Hepatocyte (in vitro differentiated cells): ENCODE data around the gene TMEM38A. TPM values are rescaled to one million over a fixed set of nuclear protein-coding genes. Genes with fewer than 3 reads are reported as not detected.

ENCODE experiments used
- DNase-seq: peaks from one replicate; pipeline ENCODE4 v3.0.0-alpha.2; 2016; ENCODE audit warnings: low spot score
- H2AFZ ChIP-seq: fragments of 200-600 bp; sonication (generic); 2 replicates; pipeline ENCODE4 v1.6.0; 2016; ENCODE audit warnings: antibody characterized with exemption, mild to moderate bottlenecking
- H3K27ac ChIP-seq: fragments of 200-600 bp; sonication (generic); 2 replicates; pipeline ENCODE4 v1.5.1; 2016; ENCODE audit warnings: mild to moderate bottlenecking
- H3K27me3 ChIP-seq: fragments of 200-600 bp; sonication (generic); 2 replicates; pipeline ENCODE4 v1.6.1; 2016
- H3K36me3 ChIP-seq: fragments of 200-600 bp; sonication (generic); replicated peaks from 2 replicates; pipeline ENCODE4 v1.5.1; 2016; ENCODE audit warnings: low read depth; ENCODE audit not compliant: insufficient read depth
- H3K4me1 ChIP-seq: fragments of 200-600 bp; sonication (generic); 2 replicates; pipeline ENCODE4 v1.5.1; 2016; ENCODE audit warnings: mild to moderate bottlenecking, moderate library complexity; ENCODE audit not compliant: insufficient read depth
- H3K4me2 ChIP-seq: fragments of 200-600 bp; sonication (generic); 2 replicates; pipeline ENCODE4 v1.6.0; 2016
- H3K4me3 ChIP-seq: fragments of 200-600 bp; sonication (generic); 2 replicates; pipeline ENCODE4 v1.5.1; 2016; ENCODE audit warnings: mild to moderate bottlenecking
- H3K79me2 ChIP-seq: fragments of 200-600 bp; sonication (generic); 2 replicates; pipeline ENCODE4 v1.6.0; 2017; ENCODE audit warnings: mild to moderate bottlenecking
- H3K9me2 ChIP-seq: fragments of 200-600 bp; sonication (generic); replicated peaks from 2 replicates; pipeline ENCODE4 v1.6.0; 2017; ENCODE audit warnings: mild to moderate bottlenecking; ENCODE audit not compliant: insufficient read depth
- H3K9me3 ChIP-seq: fragments of 200-600 bp; sonication (generic); 2 replicates; pipeline ENCODE4 v1.5.1; 2016; ENCODE audit warnings: low read depth, mild to moderate bottlenecking
- H4K20me1 ChIP-seq: fragments of 200-600 bp; sonication (generic); 2 replicates; pipeline ENCODE4 v1.6.0; 2016; ENCODE audit warnings: mild to moderate bottlenecking; ENCODE audit not compliant: insufficient read depth, poor library complexity, severe bottlenecking
- EZH2 ChIP-seq: fragments of 200-600 bp; sonication (generic); IDR thresholded peaks from 2 replicates; pipeline ENCODE4 v1.6.1; 2016; ENCODE audit warnings: antibody characterized with exemption, mild to moderate bottlenecking, borderline replicate concordance
- EZH2phosphoT487 ChIP-seq: fragments of 200-600 bp; sonication (generic); IDR thresholded peaks from one replicate; pipeline ENCODE4 v1.6.1; 2018; ENCODE audit warnings: antibody characterized with exemption, mild to moderate bottlenecking, low read depth, moderate library complexity; ENCODE audit not compliant: unreplicated experiment, severe bottlenecking
- WGBS: methylation state at CpG from one replicate; pipeline ENCODE4 v1.1.6; 2016; ENCODE audit warnings: low lambda C conversion rate; ENCODE audit errors: missing lambda C conversion rate; 5-methylcytosine and 5-hydroxymethylcytosine counted together
- polyA plus RNA-seq: library from polyadenylated mRNA; unstranded; fragments of >200 nt; fragmentation: Nextera tagmentation; extraction: Ambion mirVana; gene quantifications from 2 replicates; pipeline ENCODE4 v1.2.1, GENCODE V29; 2016
- total RNA-seq: library from RNA; depleted of rRNA; stranded (reverse); fragments of >200 nt; gene quantifications from 2 replicates; pipeline ENCODE4 v1.2.3, GENCODE V29; 2014
- TF ChIP-seq, protein P1 (sequence below): fragments of 200-600 bp; sonication (generic); IDR thresholded peaks from 2 replicates; pipeline ENCODE4 v1.5.1; 2016; ENCODE audit warnings: antibody characterized with exemption, mild to moderate bottlenecking; ENCODE audit not compliant: poor library complexity

The TMEM38A gene
- total and polyA plus RNA-seq, 2 experiments from 2014 or later: 10.2 to 10.9 TPM

DNA sequence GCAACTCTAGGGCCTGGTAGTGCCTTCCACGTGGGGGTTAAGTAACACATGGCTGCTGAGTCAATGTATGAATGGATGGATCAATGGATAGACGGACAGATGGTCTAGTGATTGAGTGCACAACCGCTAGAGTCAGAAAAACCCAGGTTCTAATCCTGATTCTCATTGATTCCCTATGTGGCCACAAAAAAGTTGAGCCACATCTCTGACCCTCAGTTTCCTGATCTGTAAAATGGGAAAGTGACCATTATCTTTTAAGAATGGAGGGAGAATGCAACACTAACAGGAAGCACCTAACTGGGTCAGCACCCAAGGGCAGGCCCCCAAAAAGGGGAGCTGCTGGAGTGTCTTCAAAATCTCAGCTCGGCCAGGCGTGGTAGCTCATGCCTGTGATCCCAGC, 3.6 kb upstream of the TMEM38A start:
- H4K20me1 ChIP-seq: peaks cover 35% of the 10 kb centered on the region
- no peaks in the 10 kb centered on the region for H3K27me3 ChIP-seq
- no peak for DNase-seq
- no peak overlapping the region for H2AFZ ChIP-seq
- peaks cover 50% of the 10 kb centered on the region for H3K79me2 ChIP-seq
- 87% methylated on average over 5 of the region's 5 CpGs for WGBS
- peaks cover 3% of the 10 kb centered on the region for H3K36me3 ChIP-seq
- H3K9me2 ChIP-seq: no peaks in the 10 kb centered on the region
- H3K9me3 ChIP-seq: no peaks in the 10 kb centered on the region
- H3K4me3 ChIP-seq: no peak overlapping the region
- H3K4me1 ChIP-seq: peaks cover 10% of the 10 kb centered on the region
- no peak overlapping the region for H3K4me2 ChIP-seq
- TF ChIP-seq, protein P1, sequence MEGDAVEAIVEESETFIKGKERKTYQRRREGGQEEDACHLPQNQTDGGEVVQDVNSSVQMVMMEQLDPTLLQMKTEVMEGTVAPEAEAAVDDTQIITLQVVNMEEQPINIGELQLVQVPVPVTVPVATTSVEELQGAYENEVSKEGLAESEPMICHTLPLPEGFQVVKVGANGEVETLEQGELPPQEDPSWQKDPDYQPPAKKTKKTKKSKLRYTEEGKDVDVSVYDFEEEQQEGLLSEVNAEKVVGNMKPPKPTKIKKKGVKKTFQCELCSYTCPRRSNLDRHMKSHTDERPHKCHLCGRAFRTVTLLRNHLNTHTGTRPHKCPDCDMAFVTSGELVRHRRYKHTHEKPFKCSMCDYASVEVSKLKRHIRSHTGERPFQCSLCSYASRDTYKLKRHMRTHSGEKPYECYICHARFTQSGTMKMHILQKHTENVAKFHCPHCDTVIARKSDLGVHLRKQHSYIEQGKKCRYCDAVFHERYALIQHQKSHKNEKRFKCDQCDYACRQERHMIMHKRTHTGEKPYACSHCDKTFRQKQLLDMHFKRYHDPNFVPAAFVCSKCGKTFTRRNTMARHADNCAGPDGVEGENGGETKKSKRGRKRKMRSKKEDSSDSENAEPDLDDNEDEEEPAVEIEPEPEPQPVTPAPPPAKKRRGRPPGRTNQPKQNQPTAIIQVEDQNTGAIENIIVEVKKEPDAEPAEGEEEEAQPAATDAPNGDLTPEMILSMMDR: no peak
- TF ChIP-seq EZH2phosphoT487 (no peak), EZH2 (no peak)
- H3K27ac ChIP-seq: no peak overlapping the region

DNA sequence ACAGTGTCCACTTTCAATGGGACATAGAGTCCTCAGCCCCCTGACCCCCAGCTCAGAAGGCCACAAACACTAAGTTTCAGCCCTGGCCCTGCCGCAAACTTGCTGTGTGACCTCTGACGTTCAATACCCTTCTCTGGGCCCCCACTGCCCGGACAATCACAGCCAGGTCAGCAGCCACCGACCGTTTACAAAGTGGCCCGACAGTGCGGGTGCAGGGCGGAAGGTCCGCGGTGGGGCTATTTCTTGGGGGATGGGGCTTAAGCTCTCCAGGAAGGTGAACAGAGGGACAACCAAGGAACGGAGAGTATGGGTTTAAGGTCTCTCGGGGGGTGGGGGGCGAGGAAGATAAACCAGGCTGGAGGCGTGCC, 1.5 kb upstream of the TMEM38A start:
- H3K4me1 ChIP-seq: peaks cover 10% of the 10 kb centered on the region
- TF ChIP-seq EZH2phosphoT487: no peak
- TF ChIP-seq EZH2: no peak
- TF ChIP-seq, protein P1: no peak
- peaks cover 3% of the 10 kb centered on the region for H3K36me3 ChIP-seq
- H3K9me2 ChIP-seq: no peaks in the 10 kb centered on the region
- H3K27me3 ChIP-seq: no peaks in the 10 kb centered on the region
- no peaks in the 10 kb centered on the region for H3K9me3 ChIP-seq
- peaks cover 47% of the 10 kb centered on the region for H3K79me2 ChIP-seq
- peak overlapping the region; percentile 56 for H3K4me3 ChIP-seq
- DNase-seq: no peak
- 4% methylated on average over 11 of the region's 14 CpGs for WGBS
- no peak overlapping the region for H2AFZ ChIP-seq
- H3K4me2 ChIP-seq: peak overlapping the region; percentile 93
- H4K20me1 ChIP-seq: peaks cover 32% of the 10 kb centered on the region
- H3K27ac ChIP-seq: peak overlapping the region; percentile 36

DNA sequence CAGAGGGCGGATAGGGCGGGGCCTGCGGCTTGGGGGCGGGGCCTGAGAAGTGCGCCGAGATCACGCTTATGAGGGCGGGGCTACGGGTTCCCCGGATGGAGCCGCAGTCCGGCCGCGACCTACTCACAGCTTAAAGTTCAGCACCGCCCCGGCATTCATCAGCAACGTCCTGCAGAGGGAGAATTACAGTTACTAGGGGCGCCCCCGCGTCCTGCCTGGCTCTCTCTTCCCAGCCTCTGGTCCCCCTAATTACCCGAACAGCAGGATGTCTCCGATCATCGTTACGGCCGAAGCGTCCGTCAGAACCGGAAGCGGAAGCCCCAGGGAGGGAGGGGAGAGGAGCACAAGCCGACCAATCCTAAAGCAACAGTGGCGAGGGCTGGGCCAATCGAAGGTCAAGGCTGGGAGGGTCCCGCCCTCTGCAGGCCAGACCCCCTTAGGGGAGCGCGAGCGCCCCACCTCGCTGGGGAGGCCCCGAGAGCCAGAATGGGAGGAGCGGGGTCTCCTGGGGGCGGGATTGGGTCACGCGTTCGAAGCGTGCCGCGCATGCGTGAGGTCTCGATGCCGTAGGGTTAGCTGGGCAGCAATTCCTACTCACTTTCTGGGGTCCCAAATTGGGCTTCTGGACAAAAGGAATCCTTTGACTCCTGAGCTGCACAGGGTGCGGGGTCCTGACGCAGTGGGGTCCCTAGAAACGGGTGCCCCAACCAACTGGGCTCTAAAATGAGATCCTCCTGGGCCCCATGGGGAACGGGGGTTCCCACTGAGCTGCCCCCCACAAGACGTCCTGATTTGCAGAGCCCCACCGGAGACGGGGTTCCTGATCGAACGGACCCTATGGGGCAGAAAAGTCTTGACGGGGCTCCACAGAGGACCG, 869 bp upstream of the TMEM38A start, which contains the start of gene SMIM7:
TSS of gene SMIM7 (minus strand) at position 313 of the 877 bp plus-strand sequence. CDS start at position 279, 34 bp downstream.
- Histone ChIP-seq H3K79me2 (peaks cover 42% of the 10 kb centered on the region), H3K4me1 (peaks cover 10% of the 10 kb centered on the region), H3K4me2 (peak within 1 kb of the TSS; percentile 93), H4K20me1 (peaks cover 27% of the 10 kb centered on the region), H3K9me3 (no peaks in the 10 kb centered on the region), H3K27ac (peak within 1 kb of the TSS; percentile 94), H3K36me3 (no peaks in the 10 kb centered on the region), H3K4me3 (peak within 1 kb of the TSS; percentile 56), H3K27me3 (no peaks in the 10 kb centered on the region), H3K9me2 (no peaks in the 10 kb centered on the region), H2AFZ (peak within 1 kb of the TSS; percentile 81)
- WGBS: 1% methylated on average over 53 of the region's 60 CpGs
- TF ChIP-seq EZH2: no peak
- TF ChIP-seq, protein P1: peak; percentile 25
- peak; percentile 99 for DNase-seq
